Amniotic stem cell (primary cell): ENCODE measurements around the gene KBTBD8.

Experiments used
- DNase-seq: peaks from one replicate; lab custom pipeline; 2025; lab: John Stamatoyannopoulos, UW

KBTBD8 gene

GRCh38 chr3:66998113-66998903 lies at the start of gene KBTBD8:
Gene KBTBD8 (plus strand): TSS chr3:66998307. CDS start chr3:66998356, 49 bp downstream.
- DNase-seq = peak; percentile 99

GRCh38 chr3:66948838-66949237 lies 49.3 kb upstream of the KBTBD8 start:
- DNase-seq = no peak

- DNase-seq = no peak
These were observed 48.2 kb upstream of the KBTBD8 start for GRCh38 chr3:66949898-66950297.

GRCh38 chr3:66952357-66952756 lies 45.8 kb upstream of the KBTBD8 start:
- DNase-seq = no peak

- no peak for DNase-seq
These were observed 44.1 kb upstream of the KBTBD8 start for GRCh38 chr3:66953934-66954445.

- no peak for DNase-seq
These were observed 41.4 kb upstream of the KBTBD8 start for GRCh38 chr3:66956742-66957141.

GRCh38 chr3:66957367-66957766 lies 40.7 kb upstream of the KBTBD8 start:
- no peak for DNase-seq

GRCh38 chr3:66958067-66958466 lies 40.0 kb upstream of the KBTBD8 start:
- no peak for DNase-seq

- DNase-seq = no peak
These were observed 35.4 kb upstream of the KBTBD8 start for GRCh38 chr3:66962664-66963063.

- DNase-seq = no peak
These were observed 26.9 kb upstream of the KBTBD8 start for GRCh38 chr3:66971245-66971644.

- DNase-seq = peak; percentile 62
These were observed 26.1 kb upstream of the KBTBD8 start for GRCh38 chr3:66971891-66972551.

- DNase-seq = no peak
These were observed 17.3 kb upstream of the KBTBD8 start for GRCh38 chr3:66980791-66981190.

GRCh38 chr3:66983101-66983500 lies 15.0 kb upstream of the KBTBD8 start:
- no peak for DNase-seq

GRCh38 chr3:66985336-66985920 lies 12.7 kb upstream of the KBTBD8 start:
- no peak for DNase-seq

GRCh38 chr3:66986406-66986805 lies 11.7 kb upstream of the KBTBD8 start:
- no peak for DNase-seq

GRCh38 chr3:66989241-66989640 lies 8.9 kb upstream of the KBTBD8 start:
- DNase-seq = no peak

GRCh38 chr3:66989860-66990696 lies 8.0 kb upstream of the KBTBD8 start:
- no peak for DNase-seq

GRCh38 chr3:66991459-66991858 lies 6.6 kb upstream of the KBTBD8 start:
- peak; percentile 35 for DNase-seq

GRCh38 chr3:66993082-66993481 lies 5.0 kb upstream of the KBTBD8 start:
- no peak for DNase-seq

- DNase-seq = no peak
These were observed 3.5 kb upstream of the KBTBD8 start for GRCh38 chr3:66994588-66994987.

GRCh38 chr3:66996696-66997095 lies 1.4 kb upstream of the KBTBD8 start:
- no peak for DNase-seq

GRCh38 chr3:66997560-66998112 lies 471 bp upstream of the KBTBD8 start:
- DNase-seq = peak; percentile 84
